ENCODE measurements around the gene TMEM140.

The TMEM140 gene

DNA sequence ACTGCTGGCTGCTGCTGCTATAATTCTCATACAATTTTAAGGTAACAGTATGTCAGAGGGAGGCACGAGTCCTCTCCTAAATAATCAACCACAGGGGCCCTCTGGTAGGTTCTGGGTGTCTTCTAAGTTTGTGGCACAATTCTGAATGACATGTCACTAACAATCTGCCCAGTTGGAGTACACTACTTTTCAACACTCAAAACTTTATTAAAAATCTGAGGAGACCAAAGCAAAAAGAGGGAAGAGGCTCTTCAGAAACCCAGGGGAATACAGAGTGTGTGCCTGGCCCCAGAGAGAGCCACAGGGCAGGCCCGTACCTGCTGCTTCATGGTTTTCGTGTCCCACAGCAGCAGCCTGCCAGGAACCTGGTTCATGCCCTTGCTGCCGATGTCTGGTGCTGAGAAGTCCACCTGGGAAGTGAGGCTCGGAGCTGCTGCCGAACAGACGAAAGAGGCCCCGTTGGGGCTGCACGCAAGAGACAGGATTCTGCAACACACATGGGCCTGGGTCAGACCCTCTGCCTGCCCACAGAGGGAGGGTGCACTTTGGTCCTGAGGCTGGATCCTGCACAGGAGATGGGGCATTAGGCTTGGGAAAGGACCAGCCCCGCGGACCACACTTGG, 45.2 kb downstream of the TMEM140 start:
- DNase-seq (ENCODE audit: low read depth in 1 of 2, low spot score in 1 of 2), result no peak

DNA sequence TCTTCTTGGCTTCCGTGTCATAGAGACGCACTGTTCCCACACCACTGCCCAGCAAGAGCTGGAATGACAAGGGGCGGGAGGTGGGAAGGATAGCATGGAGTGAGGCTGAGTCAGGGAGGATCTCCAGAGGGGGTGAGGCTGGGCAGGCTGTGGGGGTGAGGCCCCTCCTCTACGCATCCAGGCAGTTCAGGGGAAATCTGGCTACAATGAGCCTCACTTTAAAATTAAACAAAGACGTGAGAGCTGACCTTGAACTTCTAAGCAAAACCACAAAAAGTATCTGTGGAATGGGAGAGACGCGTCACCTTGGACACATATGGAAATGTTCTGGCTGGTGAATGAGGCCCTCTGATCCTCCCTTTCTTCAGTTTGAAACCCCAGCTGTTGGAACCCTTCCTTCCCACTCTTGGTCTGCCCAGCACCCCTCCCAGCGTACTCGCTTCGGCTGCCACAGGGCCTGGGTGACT, 45.8 kb downstream of the TMEM140 start:
- DNase-seq (ENCODE audit: low read depth in 1 of 2, low spot score in 1 of 2), result no peak

GRCh38 chr7:135194494-135195095, 46.7 kb downstream of the TMEM140 start:
- DNase-seq (ENCODE audit: low read depth in 1 of 2, low spot score in 1 of 2), result no peak

- DNase-seq (ENCODE audit: low read depth in 1 of 2, low spot score in 1 of 2), result no peak
These were observed 47.3 kb downstream of the TMEM140 start for GRCh38 chr7:135195156-135195555.

DNA sequence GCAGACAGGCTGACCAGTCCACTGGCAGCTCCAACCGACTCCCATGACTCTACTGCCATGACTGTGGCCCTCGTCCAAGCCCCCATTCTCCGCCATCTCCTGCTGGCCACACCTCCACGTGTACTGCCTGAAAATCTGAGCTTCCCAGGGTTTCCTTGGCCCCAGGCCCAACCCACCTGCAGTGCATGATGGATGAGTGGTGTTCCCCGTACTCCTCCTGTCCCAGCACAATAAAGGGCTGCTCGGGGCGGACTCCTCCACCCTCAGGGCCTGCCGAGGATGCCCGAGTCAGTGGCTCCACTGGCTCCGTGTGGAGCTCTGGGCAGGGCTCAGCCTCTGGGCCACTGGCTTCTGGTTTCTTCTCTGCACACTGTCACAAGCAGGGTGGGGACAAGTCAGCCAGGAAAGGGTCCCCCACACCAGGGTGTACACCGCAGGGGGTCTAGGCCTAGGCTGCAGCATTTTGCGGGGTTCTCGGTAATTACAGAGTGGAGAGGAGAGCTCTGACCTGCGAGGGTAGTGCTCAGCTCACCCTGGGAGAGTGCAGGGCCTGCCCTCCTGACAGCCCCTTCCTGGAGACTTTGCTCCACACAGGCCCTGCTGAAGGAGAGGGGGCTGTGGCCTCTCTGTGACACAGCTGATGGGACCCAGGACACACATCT, 48.2 kb downstream of the TMEM140 start:
- no peak for DNase-seq (ENCODE audit: low read depth in 1 of 2, low spot score in 1 of 2)

- DNase-seq (ENCODE audit: low read depth in 1 of 2, low spot score in 1 of 2), result no peak
These were observed 49.5 kb downstream of the TMEM140 start for GRCh38 chr7:135197343-135197742.

DNA sequence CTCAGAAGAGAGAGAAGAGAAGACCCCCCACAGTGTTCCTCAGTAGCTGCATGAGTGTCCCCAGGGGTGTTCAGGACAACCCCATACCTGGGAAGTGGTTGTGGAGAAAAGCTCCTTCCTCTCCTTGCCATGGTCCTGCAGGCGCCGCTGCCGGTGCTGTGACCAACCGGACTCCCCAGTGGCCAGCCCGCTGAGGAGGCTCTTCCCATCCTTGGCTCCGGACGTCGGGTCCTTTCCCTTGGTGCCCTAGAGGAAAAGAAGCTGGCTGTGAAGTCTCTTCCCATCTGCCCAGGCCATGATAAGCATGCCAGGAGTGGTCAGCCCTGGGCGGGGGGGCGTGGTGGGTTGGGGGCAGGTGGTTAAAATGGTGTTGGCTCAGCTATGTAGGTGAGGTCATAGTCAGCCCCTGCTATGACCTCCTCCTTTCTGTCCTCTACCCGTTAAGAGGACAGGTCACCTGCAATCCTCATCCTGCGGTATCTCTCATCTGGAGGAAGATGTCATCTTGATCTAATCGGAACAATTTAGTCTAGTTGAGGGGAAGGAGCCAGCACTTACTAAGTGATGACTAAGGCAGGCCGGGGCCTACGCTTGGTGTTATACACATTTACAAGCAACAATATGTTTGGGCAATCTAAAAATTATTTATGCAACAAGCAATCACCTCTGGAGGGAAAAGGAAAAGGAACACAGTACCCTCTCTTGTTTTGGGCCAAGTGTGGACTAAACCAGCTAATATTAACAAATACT, 50.2 kb downstream of the TMEM140 start:
- no peak for DNase-seq (ENCODE audit: low read depth in 1 of 2, low spot score in 1 of 2)

DNA sequence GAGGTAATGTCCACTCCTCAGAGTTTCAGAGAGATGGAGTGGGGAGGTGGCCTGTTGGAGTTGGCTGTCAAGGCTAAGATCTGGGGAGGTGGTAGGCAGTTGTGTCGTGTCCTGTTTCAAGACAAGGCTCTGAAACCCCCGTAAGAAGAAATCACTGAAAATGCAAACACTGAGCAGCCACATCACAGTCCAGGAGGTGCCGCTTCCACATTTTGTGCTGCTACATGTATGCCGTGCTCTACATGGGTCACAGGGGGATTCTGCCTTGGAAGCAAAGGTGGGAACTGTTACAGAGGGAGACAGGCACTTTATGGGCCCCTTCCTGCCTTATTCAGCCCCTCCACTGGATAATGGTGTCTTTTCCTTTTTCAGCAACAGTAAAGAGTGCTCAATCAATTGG, 51.6 kb downstream of the TMEM140 start:
- DNase-seq (ENCODE audit: low read depth in 1 of 2, low spot score in 1 of 2), result no peak

- DNase-seq (ENCODE audit: low read depth in 1 of 2, low spot score in 1 of 2), result no peak
These were observed 53.0 kb downstream of the TMEM140 start for GRCh38 chr7:135200821-135201331.

- no peak for DNase-seq (ENCODE audit: low read depth in 1 of 2, low spot score in 1 of 2)
These were observed 53.5 kb downstream of the TMEM140 start for GRCh38 chr7:135201350-135201749.

- DNase-seq (ENCODE audit: low read depth in 1 of 2, low spot score in 1 of 2), result no peak
These were observed 56.5 kb downstream of the TMEM140 start for GRCh38 chr7:135204341-135204749.

- no peak for DNase-seq (ENCODE audit: low read depth in 1 of 2, low spot score in 1 of 2)
These were observed 57.0 kb downstream of the TMEM140 start for GRCh38 chr7:135204876-135205275.

DNA sequence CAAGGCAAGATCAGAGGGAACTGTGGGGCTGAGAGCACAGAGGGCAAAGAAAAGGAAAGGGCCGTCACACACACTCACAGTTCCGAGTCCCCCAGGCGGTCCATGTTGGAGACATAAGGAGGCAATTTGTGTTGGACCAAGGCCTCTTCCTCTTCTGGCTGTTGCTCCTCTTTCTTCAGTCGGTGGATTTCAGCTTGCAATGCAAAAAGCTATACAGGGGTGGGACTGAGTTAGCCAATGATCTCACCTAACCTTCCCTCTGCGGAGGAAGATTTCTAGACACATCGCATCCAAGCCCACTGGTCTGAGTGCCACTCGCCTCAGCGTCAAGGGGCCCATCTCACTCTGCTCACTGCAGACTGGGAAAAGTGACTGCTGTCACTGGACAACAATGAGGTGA, 58.0 kb downstream of the TMEM140 start:
- no peak for DNase-seq (ENCODE audit: low read depth in 1 of 2, low spot score in 1 of 2)

GRCh38 chr7:135206941-135207391, 59.1 kb downstream of the TMEM140 start:
- no peak for DNase-seq (ENCODE audit: low read depth in 1 of 2, low spot score in 1 of 2)

- DNase-seq (ENCODE audit: low read depth in 1 of 2, low spot score in 1 of 2), result no peak
These were observed 59.7 kb downstream of the TMEM140 start for GRCh38 chr7:135207406-135208101.

DNA sequence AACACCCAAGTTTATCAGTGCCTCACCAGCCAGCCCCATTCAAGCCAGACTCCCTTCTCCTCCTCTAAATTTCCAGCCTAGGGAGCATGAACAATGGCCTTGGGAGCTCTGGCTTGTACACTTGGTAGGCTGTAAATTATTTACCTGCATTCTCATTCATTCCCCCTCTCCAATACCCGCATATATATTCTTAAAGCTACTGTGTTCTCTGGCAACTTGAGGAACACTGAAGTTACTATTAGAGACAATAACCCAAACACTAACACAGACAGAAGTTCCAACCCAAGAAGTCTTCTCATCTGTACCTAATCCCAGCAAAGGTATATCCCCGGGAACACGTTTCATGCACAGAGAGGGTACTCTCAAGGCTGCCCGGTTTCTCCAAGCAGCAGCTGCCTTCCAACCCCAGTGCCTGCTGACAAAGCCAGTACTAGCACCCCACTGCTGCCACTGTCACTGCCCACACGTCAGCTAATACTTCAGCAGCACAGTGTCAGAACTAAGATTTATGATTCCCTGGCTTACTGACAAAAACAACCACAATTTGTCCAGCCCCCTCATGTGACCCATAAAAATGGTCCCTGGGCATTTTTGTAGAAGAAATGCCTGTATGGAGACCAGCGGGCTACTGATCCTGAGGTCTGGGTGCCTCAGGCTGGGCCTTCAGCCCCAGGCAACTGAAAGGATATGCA, 60.4 kb downstream of the TMEM140 start:
- DNase-seq (ENCODE audit: low read depth in 1 of 2, low spot score in 1 of 2), result no peak

- DNase-seq (ENCODE audit: low read depth in 1 of 2, low spot score in 1 of 2), result no peak
These were observed 61.5 kb downstream of the TMEM140 start for GRCh38 chr7:135209225-135209834.

GRCh38 chr7:135210888-135211178, 63.0 kb downstream of the TMEM140 start:
- DNase-seq (ENCODE audit: low read depth in 1 of 2, low spot score in 1 of 2), result no peak

DNA sequence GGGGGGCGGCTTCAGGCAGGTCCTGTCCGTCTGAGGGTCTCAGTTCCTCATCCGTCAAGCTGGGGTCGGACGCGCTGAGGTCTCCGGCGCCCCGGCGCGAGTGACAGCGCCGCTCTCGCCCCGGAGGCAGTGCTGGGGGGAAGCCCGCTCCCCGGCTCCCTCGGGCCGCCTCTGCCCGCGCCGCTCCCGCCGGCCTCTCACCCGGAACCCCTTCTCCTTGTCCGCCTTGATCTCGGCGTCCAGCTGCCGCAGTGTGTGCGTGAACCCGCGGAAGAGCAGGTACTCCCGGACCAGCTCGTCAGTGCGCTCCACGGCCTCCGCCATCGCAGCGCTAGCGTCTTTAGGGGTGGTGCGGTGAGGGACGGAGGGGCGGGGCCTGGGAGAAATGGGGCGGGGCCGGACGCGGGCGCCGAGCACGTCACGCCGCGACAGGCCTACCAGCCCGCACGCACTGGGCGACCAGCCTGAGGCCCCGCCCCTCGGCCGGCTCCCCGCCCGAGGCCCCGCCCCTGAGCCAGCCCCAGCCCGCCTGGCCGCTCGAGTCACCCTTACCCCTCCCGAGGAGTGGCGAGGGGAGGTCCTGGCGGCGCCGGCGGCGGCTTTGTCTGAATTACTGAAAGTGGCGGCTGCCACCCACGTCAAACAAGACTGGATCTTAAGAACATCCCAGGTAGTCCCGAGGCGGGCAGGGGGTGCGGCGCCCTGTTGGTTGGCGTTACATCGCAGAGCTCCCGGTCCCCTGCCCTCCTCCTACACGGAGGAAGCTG, 63.5 kb downstream of the TMEM140 start, which contains the start of gene WDR91:
Gene WDR91 (minus strand): TSS at position 348 of the 767 bp plus-strand sequence. CDS start 24 bp downstream, at position 324.
- peak; percentile 93 to 95 for DNase-seq (ENCODE audit: low read depth in 1 of 2, low spot score in 1 of 2)
